SK-N-SH (cell line): Measurements from ENCODE around the gene TBC1D1.

Source experiments
- FOXJ3 ChIP-seq: sonication (generic); formaldehyde crosslinking; IDR thresholded peaks from 2 replicates; pipeline ENCODE4 v1.5.1; 2020; ENCODE audit warnings: mild to moderate bottlenecking, missing genetic modification reagents
- JUND ChIP-seq: IDR thresholded peaks from 2 replicates; pipeline ENCODE4 v1.4.0; 2012
- MEF2A ChIP-seq: IDR thresholded peaks from 2 replicates; pipeline ENCODE4 v1.4.0; 2012; ENCODE audit warnings: low read depth, borderline replicate concordance
- POLR2AphosphoS5 ChIP-seq: IDR thresholded peaks from 2 replicates; pipeline ENCODE4 v1.6.1; 2012; ENCODE audit warnings: low read depth, low read length
- TAF1 ChIP-seq: IDR thresholded peaks from 2 replicates; pipeline ENCODE4 v1.6.1; 2012; ENCODE audit warnings: low read depth, mild to moderate bottlenecking, low read length, moderate library complexity, borderline replicate concordance
- TF ChIP-seq, protein P1 (sequence below): fragments of 200-600 bp; sonication (generic); IDR thresholded peaks from 2 replicates; pipeline ENCODE4 v1.6.1; 2017; ENCODE audit warnings: antibody characterized with exemption, mild to moderate bottlenecking, moderate library complexity
- TF ChIP-seq, protein P2 (sequence below): IDR thresholded peaks from 2 replicates; pipeline ENCODE4 v1.4.0; 2012; ENCODE audit warnings: low read depth
- TF ChIP-seq, protein P3 (sequence below): fragments of 150-350 bp; IDR thresholded peaks from 2 replicates; pipeline ENCODE4 v1.6.1; 2016; ENCODE audit warnings: mild to moderate bottlenecking, low read depth, low read length

DNA sequence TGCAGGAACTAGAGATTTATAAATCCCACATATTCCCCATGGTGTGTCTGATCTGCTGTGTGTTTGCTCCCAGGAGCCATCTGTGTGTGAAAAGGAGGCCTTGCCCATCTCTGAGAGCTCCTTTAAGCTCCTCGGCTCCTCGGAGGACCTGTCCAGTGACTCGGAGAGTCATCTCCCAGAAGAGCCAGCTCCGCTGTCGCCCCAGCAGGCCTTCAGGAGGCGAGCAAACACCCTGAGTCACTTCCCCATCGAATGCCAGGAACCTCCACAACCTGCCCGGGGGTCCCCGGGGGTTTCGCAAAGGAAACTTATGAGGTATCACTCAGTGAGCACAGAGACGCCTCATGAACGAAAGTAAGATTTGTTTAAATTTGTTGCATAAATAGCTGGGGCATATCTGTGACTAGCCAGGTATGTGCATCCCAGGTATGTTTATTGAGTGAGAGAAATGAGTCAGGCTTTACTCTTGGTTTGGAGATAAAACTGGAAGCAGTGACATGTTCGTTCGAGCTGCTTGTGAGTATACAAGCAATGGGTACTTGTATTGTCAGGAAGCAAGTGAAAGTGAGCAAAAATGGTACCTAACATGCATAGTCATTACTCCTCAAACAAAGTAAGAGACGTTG, 158.8 kb downstream of the TBC1D1 start:
- TF ChIP-seq MEF2A (no peak), FOXJ3 (CRISPR knock-in tag) (no peak), POLR2AphosphoS5 (no peak), JUND (no peak), TAF1 (no peak)
- TF ChIP-seq, protein P1, sequence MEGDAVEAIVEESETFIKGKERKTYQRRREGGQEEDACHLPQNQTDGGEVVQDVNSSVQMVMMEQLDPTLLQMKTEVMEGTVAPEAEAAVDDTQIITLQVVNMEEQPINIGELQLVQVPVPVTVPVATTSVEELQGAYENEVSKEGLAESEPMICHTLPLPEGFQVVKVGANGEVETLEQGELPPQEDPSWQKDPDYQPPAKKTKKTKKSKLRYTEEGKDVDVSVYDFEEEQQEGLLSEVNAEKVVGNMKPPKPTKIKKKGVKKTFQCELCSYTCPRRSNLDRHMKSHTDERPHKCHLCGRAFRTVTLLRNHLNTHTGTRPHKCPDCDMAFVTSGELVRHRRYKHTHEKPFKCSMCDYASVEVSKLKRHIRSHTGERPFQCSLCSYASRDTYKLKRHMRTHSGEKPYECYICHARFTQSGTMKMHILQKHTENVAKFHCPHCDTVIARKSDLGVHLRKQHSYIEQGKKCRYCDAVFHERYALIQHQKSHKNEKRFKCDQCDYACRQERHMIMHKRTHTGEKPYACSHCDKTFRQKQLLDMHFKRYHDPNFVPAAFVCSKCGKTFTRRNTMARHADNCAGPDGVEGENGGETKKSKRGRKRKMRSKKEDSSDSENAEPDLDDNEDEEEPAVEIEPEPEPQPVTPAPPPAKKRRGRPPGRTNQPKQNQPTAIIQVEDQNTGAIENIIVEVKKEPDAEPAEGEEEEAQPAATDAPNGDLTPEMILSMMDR: no peak
- TF ChIP-seq, protein P2, sequence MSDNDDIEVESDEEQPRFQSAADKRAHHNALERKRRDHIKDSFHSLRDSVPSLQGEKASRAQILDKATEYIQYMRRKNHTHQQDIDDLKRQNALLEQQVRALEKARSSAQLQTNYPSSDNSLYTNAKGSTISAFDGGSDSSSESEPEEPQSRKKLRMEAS: no peak
- TF ChIP-seq, protein P3, sequence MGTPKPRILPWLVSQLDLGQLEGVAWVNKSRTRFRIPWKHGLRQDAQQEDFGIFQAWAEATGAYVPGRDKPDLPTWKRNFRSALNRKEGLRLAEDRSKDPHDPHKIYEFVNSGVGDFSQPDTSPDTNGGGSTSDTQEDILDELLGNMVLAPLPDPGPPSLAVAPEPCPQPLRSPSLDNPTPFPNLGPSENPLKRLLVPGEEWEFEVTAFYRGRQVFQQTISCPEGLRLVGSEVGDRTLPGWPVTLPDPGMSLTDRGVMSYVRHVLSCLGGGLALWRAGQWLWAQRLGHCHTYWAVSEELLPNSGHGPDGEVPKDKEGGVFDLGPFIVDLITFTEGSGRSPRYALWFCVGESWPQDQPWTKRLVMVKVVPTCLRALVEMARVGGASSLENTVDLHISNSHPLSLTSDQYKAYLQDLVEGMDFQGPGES: no peak
